ENCODE data around the gene CBX3. TPM values are rescaled to one million over a fixed set of nuclear protein-coding genes. Genes with fewer than 3 reads are reported as not detected.

CBX3 gene
- total and polyA plus RNA-seq, 2 donors (not counting 1 experiment from before 2014, with no cell fraction given), result 105 to 136 TPM

DNA sequence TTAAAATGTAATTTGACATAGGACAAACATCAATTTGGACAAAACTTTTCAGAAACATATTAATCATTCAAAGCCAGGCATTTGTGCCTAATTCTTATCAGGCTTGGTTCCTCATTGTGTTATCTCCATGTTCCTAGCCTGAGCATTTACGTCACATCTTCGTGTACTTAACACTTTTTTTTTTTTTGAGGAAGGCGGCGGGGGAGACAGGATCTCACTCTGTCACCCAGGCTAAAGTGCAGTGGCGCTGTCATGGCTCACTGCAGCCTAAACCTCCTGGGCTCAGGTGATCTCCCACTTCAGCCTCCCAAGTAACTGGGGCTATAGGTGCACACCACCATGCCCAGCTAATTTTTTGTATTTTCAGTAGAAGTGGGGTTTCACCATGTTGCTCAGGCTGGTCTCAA, 20.8 kb upstream of the CBX3 start:
- no peak for TF ChIP-seq EZH2 (IDR thresholded peaks at IDR 0.05; ENCODE audit: low read length, missing control alignments)
- TF ChIP-seq, protein P1, sequence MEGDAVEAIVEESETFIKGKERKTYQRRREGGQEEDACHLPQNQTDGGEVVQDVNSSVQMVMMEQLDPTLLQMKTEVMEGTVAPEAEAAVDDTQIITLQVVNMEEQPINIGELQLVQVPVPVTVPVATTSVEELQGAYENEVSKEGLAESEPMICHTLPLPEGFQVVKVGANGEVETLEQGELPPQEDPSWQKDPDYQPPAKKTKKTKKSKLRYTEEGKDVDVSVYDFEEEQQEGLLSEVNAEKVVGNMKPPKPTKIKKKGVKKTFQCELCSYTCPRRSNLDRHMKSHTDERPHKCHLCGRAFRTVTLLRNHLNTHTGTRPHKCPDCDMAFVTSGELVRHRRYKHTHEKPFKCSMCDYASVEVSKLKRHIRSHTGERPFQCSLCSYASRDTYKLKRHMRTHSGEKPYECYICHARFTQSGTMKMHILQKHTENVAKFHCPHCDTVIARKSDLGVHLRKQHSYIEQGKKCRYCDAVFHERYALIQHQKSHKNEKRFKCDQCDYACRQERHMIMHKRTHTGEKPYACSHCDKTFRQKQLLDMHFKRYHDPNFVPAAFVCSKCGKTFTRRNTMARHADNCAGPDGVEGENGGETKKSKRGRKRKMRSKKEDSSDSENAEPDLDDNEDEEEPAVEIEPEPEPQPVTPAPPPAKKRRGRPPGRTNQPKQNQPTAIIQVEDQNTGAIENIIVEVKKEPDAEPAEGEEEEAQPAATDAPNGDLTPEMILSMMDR (conservative IDR thresholded peaks at IDR 0.05 in 1 of 2, IDR thresholded peaks at IDR 0.05 in 1 of 2; ENCODE audit: low read depth in 1 of 2, low read length in 2 of 2), result no peak
- Histone ChIP-seq H3K79me2 (ENCODE audit: control insufficient read depth, insufficient read depth, low read length) (no peaks in the 10 kb centered on the region), H3K27ac (ENCODE audit: insufficient read depth, low read length) (no peak overlapping the region)

DNA sequence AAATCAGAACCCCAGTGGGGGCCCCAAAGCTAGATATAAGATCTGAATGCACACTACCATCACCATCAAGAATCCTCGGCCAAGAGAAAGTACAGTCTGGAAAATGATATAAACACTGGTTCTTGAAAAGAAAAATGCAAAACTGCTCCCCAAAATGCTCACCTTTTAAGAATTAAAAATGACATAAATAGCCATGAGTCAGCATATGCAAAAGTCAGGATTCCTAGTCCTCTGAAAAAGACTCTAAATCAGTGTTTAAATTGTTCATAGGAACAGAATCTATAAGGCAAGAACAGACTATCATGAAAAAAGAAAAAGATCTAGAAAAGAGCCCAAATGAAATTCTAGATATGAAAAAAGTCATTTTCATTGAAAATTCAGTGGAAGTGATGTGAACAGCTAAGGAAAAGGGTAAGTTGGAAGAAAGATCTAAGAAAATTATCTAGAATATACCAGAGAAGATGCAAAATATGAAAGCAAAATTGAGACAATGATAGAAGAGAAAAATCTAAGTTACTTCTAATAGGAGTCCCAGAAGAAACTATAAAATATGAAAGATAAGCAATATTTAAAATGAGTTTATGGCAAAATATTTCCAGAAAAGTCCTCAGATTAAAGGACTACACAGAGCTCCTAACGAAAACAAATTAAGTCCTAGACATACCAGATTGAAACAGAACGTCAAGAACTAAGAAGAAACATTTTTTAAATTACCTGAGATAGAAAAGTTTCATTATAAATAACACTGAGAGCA, 19.9 kb upstream of the CBX3 start:
- no peak overlapping the region for H3K4me2 ChIP-seq (ENCODE audit: extremely low read depth, insufficient read depth, low read length)
- no peaks in the 10 kb centered on the region for H3K4me1 ChIP-seq (ENCODE audit: control insufficient read depth, extremely low read depth, insufficient read depth, low read length)
- H3K4me3 ChIP-seq (replicated peaks in 1 of 4; ENCODE audit: control extremely low read depth in 1 of 4, insufficient read depth in 1 of 4, low read depth in 3 of 4, low read length in 4 of 4), result no peak overlapping the region
- H4K20me1 ChIP-seq (ENCODE audit: control insufficient read depth, extremely low read depth, insufficient read depth, low read length), result no peaks in the 10 kb centered on the region
- H3K79me2 ChIP-seq (ENCODE audit: control insufficient read depth, insufficient read depth, low read length), result no peaks in the 10 kb centered on the region
- no peaks in the 10 kb centered on the region for H3K36me3 ChIP-seq (ENCODE audit: control insufficient read depth, insufficient read depth, low read length)
- no peak for TF ChIP-seq EZH2 (IDR thresholded peaks at IDR 0.05; ENCODE audit: low read length, missing control alignments)
- TF ChIP-seq, protein P1 (conservative IDR thresholded peaks at IDR 0.05 in 1 of 2, IDR thresholded peaks at IDR 0.05 in 1 of 2; ENCODE audit: low read depth in 1 of 2, low read length in 2 of 2), result no peak
- H3K27me3 ChIP-seq (ENCODE audit: control insufficient read depth, insufficient read depth, low read length), result no peaks in the 10 kb centered on the region
- H3K9ac ChIP-seq (ENCODE audit: insufficient read depth, low read length), result no peak overlapping the region
- DNase-seq (ENCODE audit: low read depth in 2 of 2), result no peak
- H3K27ac ChIP-seq (ENCODE audit: insufficient read depth, low read length), result no peak overlapping the region
- no peaks in the 10 kb centered on the region for H3K9me3 ChIP-seq (ENCODE audit: control insufficient read depth, insufficient read depth, low read depth, low read length)
- no peak overlapping the region for H2AFZ ChIP-seq (ENCODE audit: low read length)

More for the DNA sequence above, 20.8 kb upstream of the CBX3 start:
- Histone ChIP-seq H2AFZ (ENCODE audit: low read length) (no peak overlapping the region), H3K9me3 (ENCODE audit: control insufficient read depth, insufficient read depth, low read depth, low read length) (no peaks in the 10 kb centered on the region), H3K4me1 (ENCODE audit: control insufficient read depth, extremely low read depth, insufficient read depth, low read length) (no peaks in the 10 kb centered on the region), H3K36me3 (ENCODE audit: control insufficient read depth, insufficient read depth, low read length) (no peaks in the 10 kb centered on the region), H3K4me3 (replicated peaks in 1 of 4; ENCODE audit: control extremely low read depth in 1 of 4, insufficient read depth in 1 of 4, low read depth in 3 of 4, low read length in 4 of 4) (no peak overlapping the region), H3K27me3 (ENCODE audit: control insufficient read depth, insufficient read depth, low read length) (no peaks in the 10 kb centered on the region), H4K20me1 (ENCODE audit: control insufficient read depth, extremely low read depth, insufficient read depth, low read length) (no peaks in the 10 kb centered on the region), H3K4me2 (ENCODE audit: extremely low read depth, insufficient read depth, low read length) (no peak overlapping the region), H3K9ac (ENCODE audit: insufficient read depth, low read length) (no peak overlapping the region)
- DNase-seq (ENCODE audit: low read depth in 2 of 2), result no peak

DNA sequence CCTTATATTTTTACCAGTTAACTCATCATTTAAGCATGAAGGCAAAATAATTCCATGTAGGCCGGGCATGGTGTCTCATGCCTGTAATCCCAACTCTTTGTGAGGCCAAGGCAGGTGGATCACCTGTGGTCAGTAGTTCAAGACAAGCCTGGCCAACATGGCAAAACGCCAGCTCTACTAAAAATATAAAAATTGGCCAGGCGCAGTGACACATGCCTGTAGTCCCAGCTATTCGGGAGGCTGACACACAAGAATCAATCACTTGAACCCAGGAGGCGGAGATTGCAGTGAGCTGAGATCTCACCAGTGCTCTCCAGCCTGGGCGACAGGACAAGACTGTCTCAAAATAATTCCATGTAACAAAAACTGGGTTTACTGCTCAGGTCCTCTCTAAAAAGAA, 19.3 kb upstream of the CBX3 start:
- Histone ChIP-seq H3K9me3 (ENCODE audit: control insufficient read depth, insufficient read depth, low read depth, low read length) (no peaks in the 10 kb centered on the region), H3K9ac (ENCODE audit: insufficient read depth, low read length) (no peak overlapping the region), H3K79me2 (ENCODE audit: control insufficient read depth, insufficient read depth, low read length) (no peaks in the 10 kb centered on the region), H3K36me3 (ENCODE audit: control insufficient read depth, insufficient read depth, low read length) (no peaks in the 10 kb centered on the region), H3K27me3 (ENCODE audit: control insufficient read depth, insufficient read depth, low read length) (no peaks in the 10 kb centered on the region), H3K4me3 (replicated peaks in 1 of 4; ENCODE audit: control extremely low read depth in 1 of 4, insufficient read depth in 1 of 4, low read depth in 3 of 4, low read length in 4 of 4) (no peak overlapping the region), H4K20me1 (ENCODE audit: control insufficient read depth, extremely low read depth, insufficient read depth, low read length) (no peaks in the 10 kb centered on the region), H3K4me2 (ENCODE audit: extremely low read depth, insufficient read depth, low read length) (no peak overlapping the region), H2AFZ (ENCODE audit: low read length) (no peak overlapping the region), H3K27ac (ENCODE audit: insufficient read depth, low read length) (no peak overlapping the region), H3K4me1 (ENCODE audit: control insufficient read depth, extremely low read depth, insufficient read depth, low read length) (no peaks in the 10 kb centered on the region)
- DNase-seq (ENCODE audit: low read depth in 2 of 2), result no peak
- TF ChIP-seq, protein P1 (conservative IDR thresholded peaks at IDR 0.05 in 1 of 2, IDR thresholded peaks at IDR 0.05 in 1 of 2; ENCODE audit: low read depth in 1 of 2, low read length in 2 of 2), result no peak
- no peak for TF ChIP-seq EZH2 (IDR thresholded peaks at IDR 0.05; ENCODE audit: low read length, missing control alignments)

Measured in fibroblast of lung (primary cell).